ENCODE results near the gene ETFBKMT.
"Not testable (repeated sequence)": the region's sequence is repeated elsewhere in the genome, so short reads cannot be mapped to it uniquely, and the experiment has no call there.

Gene ETFBKMT

DNA sequence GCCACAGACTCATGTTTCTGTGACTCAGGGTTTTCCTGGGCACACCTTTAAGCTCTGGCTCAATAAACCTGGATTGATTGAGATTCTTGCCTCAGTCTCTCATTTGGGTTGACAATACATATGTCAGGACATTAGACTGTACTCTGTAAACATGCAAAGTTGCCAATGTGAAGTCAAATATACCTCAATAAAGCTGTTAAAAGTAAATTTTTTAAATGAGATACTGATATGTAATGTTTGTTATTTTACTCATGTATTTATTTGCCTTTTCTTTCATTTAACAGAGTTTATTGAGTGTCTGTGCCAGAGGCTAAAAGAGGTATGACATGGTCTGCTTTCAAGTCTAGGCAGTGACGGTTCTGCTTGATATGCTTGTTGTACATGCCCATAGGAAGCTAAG, 3.7 kb upstream of the ETFBKMT start:
- no peak for DNase-seq (ENCODE audit: low spot score)

- DNase-seq (ENCODE audit: low spot score): no peak
Measured at GRCh38 chr12:31658471-31659086, 909 bp upstream of the ETFBKMT start.

DNA sequence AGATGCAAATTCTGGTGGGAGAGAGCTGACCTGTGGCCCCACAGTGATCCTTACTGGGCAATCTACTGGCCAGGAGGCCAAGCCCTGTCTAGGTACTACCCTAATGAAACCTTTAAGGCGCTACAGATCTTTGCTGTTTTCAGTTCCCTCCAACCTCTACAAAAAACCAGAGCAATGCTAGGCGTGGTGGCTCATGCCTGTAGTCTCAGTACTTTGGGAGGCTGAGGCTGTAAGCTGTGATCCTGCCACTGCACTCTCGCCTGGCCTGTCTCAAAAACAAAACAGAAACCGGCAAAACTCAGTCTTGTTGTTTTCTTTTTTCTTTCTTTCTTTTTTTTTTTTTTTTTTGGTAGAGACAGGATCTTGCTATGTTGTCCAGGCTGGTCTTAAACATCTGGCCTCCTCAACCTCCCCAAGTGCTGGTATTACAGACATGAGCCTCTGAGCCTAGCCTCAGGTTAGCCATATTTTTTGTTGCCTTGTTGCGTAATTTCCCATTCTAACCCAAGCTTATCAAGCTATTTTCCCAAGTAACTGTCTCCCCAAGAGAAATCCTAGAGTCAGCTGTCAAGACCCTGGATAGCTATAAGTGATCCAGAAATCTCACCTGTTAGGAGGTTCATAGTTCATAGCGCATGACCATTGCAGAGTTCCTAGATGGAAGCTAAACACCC, 2.8 kb downstream of the ETFBKMT start:
- no peak for DNase-seq (ENCODE audit: low spot score)

- no peak for DNase-seq (ENCODE audit: low spot score)
Measured at GRCh38 chr12:31663576-31663975, 4.1 kb downstream of the ETFBKMT start.

GRCh38 chr12:31664038-31664437, 4.5 kb downstream of the ETFBKMT start:
- DNase-seq (ENCODE audit: low spot score): no peak

DNA sequence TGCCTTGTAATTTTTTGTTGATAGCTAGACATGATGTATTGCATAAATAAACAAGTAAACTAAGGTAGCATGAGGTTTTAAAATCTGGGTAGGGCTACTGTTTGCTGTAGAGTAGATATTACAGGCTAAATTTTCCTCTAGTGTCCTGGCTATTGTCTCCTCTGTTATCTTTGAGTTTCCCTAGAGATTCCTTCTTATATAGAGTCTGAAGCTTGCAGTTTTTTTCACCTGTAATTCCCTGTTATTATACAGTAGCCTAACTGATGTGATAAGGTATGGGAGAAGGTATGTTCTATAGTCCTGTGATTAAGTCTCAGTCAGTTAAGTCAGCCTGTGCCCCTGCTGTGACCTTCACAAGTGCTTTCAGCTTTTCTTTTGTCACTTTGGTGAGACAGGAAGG, 9.5 kb downstream of the ETFBKMT start:
- DNase-seq (ENCODE audit: low spot score): no peak

GRCh38 chr12:31669582-31669981, 10.1 kb downstream of the ETFBKMT start:
- not testable (repeated sequence) for DNase-seq (ENCODE audit: low spot score)

DNA sequence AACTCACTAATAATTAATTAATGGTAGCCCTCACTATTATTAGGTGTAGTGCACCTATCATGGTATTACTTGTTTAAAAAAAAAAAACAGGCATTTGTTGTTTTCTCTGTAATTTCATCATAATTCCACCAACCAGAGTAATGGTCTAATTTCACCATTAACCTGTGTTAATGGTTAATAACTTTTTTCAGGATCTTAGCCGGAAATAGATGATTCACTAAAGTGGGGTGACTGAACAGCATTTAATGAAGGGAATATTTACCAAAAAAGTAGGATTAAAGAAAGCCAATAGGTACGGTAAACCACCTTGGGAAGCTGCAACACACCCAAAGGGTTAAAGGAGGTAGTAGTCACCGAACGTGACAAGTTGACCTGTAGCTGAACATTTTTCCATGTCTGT, 13.0 kb downstream of the ETFBKMT start:
- DNase-seq (ENCODE audit: low spot score): no peak

DNA sequence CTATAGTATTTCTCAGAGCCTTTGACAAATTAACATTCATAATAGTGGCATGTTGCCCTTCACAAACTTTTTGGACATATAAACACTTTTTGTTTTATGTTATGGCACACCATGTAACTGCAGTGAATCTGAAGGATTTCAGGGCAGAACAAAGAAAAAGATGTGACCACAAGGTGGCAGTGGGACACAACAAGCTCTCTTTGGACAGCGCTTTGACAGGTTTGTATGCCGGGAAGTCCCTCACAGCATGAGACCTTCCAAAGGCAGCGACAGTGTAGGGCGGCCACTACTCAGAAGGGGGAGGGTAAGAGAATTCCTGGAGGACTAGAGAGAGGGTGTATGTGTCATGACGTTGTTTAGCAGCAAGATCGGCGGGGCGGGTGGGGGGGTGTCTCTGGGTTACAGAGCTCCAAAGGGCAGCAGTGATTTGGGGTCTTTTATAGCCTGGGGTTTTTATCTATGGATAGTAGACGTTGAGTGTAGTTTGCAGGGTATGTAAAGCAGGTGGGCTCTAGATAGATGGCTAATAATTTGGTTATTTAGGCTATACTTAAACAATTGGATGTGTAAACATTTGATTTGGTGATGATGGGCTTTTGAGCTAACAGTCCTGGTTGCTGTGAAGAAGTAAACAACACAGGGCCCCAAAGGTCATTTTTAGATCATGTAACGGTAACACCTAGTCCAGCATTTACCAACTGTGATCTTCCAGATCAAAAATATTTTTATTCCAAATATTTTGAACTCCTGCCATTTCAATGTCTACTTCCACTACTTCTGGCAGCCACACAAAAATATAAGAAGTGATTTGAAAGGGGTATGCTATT, 22.9 kb downstream of the ETFBKMT start:
- peak; percentile 60 for DNase-seq (ENCODE audit: low spot score)

DNA sequence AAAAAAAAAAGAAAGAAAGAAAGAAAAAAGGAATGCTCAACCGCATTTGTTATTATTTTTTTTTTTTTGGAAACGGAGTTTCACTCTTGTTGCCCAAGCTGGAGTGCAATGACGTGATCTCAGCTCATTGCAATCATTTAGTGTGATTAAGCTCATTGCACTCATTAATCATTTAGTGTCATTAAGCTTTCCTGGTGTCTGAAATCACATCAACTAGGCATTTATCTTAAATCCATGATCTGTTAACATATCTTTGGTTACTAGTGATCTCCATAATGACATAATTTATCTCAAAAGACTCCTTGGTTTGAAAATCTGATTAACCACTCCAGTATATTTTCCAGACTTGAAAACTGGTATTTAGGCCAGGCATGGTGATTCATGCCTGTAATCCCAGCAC, 26.3 kb downstream of the ETFBKMT start:
- DNase-seq (ENCODE audit: low spot score): no peak

- DNase-seq (ENCODE audit: low spot score): no peak
Measured at GRCh38 chr12:31687101-31687527, 27.6 kb downstream of the ETFBKMT start.

DNA sequence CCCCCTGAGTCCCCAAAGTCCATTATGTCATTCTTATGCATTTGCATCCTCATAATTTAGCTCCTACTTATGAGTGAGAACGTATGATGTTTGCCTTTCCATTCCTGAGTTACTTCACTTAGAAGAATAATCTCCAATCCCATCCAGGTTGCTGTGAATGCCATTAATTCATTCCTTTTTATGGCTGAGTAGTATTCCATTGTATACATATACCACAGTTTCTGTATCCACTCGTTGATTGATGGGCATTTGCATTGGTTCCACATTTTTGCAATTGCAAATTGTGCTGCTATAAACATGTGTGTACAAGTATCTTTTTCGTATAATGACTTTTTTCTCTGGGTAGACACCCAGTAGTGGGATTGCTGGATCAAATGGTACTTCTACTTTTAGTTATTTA, 30.4 kb downstream of the ETFBKMT start:
- DNase-seq (ENCODE audit: low spot score): not testable (repeated sequence)

DNA sequence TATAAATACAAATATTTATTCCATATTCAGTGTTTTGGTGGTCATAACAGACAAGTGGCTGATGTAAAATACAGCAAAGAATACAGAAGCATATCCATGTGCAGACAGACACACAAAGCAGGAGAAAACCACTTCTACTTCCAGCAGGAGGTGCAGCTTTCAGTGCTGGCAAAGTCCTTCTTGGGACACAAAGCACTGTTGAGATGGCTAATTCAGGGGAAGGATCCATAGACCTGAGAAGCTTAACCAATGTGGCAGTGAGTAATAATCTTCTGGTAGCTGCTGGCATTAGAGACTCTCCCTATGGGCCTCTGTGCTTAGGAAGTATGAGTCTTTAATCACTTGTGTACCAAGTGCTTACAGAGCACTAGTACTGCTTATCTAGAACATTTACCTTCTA, 42.6 kb downstream of the ETFBKMT start:
- DNase-seq (ENCODE audit: low spot score): peak; percentile 17

DNA sequence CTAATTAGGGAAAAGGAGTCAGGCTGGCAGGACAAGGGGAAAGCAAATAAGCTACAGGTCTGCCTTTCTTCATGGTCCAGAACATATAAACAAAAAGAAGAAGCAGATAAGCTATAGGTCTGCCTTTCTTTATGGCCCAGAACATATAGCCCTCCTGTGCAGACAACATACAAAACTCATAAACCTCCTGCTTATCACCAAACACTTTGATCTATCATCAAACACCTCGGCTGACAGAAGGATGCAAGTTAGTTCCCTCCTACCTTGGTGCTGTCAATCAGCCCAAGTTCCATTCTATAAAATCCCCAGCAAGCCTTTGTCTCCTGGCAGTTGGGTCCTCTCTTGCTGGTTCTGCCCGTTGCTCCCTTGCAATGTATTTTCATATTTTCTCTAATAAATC, 46.1 kb downstream of the ETFBKMT start:
- DNase-seq (ENCODE audit: low spot score): no peak

DNA sequence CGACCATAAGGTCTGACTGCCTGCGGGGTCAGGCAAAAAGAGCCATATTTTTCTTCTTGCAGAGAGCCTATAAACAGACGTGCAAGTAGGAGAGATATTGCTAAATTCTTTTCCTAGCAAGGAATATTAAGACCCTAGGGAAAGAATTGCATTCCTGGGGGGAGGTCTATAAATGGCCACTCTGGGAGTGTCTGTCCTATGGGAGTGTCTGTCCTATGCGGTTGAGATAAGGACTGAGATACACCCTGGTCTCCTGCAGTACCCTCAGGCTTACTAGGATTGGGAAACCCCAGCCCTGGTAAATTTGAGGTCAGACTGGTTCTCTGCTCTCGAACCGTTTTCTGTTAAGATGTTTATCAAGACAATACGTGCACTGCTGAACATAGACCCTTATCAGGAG, 48.6 kb downstream of the ETFBKMT start:
- not testable (repeated sequence) for DNase-seq (ENCODE audit: low spot score)

- no peak for DNase-seq (ENCODE audit: low spot score)
Measured at GRCh38 chr12:31710021-31710818, 50.7 kb downstream of the ETFBKMT start.

DNA sequence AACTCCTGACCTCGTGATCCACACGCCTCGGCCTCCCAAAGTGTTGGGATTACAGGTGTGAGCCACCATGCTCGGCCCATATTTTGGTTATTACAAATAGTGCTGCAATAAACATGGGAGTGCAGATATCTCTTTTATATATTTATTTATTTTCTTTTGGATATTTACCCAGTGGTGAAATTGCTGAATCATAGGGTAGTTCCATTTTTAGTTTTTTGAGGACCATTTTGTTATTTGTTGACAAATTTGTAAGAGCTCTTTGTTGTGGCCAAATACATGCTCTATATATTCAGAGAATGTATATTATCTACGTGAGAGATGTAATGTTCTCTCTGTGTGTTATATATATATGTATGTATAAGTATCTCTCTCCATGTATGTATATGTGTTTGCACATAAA, 53.4 kb downstream of the ETFBKMT start:
- DNase-seq (ENCODE audit: low spot score): no peak

DNA sequence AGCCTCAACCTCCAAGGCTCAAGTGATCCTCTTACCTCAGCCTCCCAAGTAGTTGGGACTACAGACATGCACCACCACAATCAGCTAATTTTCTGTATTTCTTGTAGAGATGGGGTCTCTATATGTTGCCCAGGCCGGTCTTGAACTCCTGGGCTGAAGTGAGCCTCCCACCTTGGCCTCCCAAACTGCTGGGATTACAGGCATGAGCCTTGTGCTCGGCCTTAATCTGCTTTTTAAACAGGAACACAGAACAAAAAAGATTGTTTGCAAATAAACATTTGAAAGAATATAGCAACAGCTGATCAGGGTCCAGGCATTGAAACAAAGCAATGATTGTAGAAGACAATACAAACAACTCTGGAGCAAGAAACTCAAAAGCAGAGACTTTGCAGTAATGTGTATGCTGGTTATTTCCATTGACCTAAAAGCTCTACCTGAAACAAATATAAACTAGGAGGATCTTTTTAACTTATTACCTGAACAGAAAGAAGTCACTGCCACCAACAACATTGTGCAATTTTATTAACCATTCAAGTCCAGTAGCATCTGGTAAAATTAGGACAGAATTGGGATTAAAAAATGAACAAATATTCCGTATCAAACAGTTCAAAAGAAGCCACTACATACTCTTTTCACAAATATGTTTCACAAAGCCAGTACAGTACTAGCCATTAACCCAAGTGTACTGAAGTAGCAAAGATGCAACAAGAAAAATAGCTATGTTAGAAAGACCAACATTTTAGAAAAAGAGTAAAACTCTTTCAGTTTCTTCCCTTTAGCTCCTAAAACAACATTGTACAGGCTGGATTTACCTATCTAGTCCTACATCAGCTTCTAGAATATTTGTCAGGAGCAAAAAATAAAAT, 55.2 kb downstream of the ETFBKMT start:
- DNase-seq (ENCODE audit: low spot score): no peak

GRCh38 chr12:31715283-31715825, 55.9 kb downstream of the ETFBKMT start:
- DNase-seq (ENCODE audit: low spot score): no peak

DNA sequence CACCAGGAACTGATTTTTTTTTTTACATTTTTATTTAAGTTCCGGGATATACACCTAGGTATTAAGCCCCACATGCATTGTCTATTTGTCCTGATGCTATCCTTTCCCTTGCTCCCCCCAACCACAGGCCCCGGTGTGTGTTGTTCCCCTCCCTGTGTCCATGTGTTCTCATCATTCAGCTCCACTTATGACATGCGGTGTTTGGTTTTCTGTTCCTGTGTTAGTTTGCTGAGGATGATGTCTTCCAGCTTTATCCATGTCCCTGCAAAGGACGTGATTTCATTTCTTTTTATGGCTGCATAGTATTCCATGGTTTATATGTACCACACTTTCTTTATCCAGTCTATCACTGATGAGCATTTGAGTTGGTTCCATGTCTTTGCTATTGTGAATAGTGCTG, 57.5 kb downstream of the ETFBKMT start:
- not testable (repeated sequence) for DNase-seq (ENCODE audit: low spot score)

All from AG20443 (cell line).